NCI-H748 (cell line): ENCODE measurements around the gene CASS4.

Source experiments
- DNase-seq: peaks from one replicate; lab custom pipeline; 2025; ENCODE audit not compliant: unreplicated experiment; lab: John Stamatoyannopoulos, UW

Gene CASS4

GRCh38 chr20:56504373-56505005 is 92.4 kb downstream of the CASS4 start:
- no peak for DNase-seq

- DNase-seq = no peak
These were observed 94.0 kb downstream of the CASS4 start for GRCh38 chr20:56506103-56506502.
